WTC11 (cell line): Measurements from ENCODE around the gene HHIPL1. TPM values are rescaled to one million over a fixed set of nuclear protein-coding genes. Genes with fewer than 3 reads are reported as not detected.

ENCODE experiments used
- ATAC-seq: fragments of 200-7000 bp; cut with Tn5 transposase; 2 replicates; pipeline ENCODE4 v1.10.0; 2021; ENCODE audit warnings: mild to moderate bottlenecking, moderate library complexity
- CTCF ChIA-PET: fragments of 300-600 bp; sonication (Branson Sonifier 250); formaldehyde crosslinking; loops from one replicate; lab custom pipeline; 2021; ENCODE audit warnings: antibody characterized with exemption; lab: Charles Lee
- POLR2A ChIA-PET: fragments of 350-600 bp; sonication (Branson Sonifier 250); formaldehyde crosslinking; loops from one replicate; lab custom pipeline; 2021; ENCODE audit warnings: antibody characterized with exemption; lab: Charles Lee
- DNase-seq: peaks from one replicate; pipeline ENCODE4 v3.0.0; 2021; ENCODE audit warnings: low spot score
- H3K27ac Mint-ChIP-seq: 2 replicates; pipeline ENCODE4 v1.8.0; 2021; ENCODE audit warnings: mixed read lengths
- H3K27me3 Mint-ChIP-seq: 2 replicates; pipeline ENCODE4 v1.8.0; 2021; ENCODE audit warnings: low read depth, mild to moderate bottlenecking, moderate library complexity, mixed read lengths
- H3K36me3 Mint-ChIP-seq: 2 replicates; pipeline ENCODE4 v1.8.0; 2021; ENCODE audit warnings: mixed read lengths
- H3K4me1 Mint-ChIP-seq: 2 replicates; pipeline ENCODE4 v1.8.0; 2022; ENCODE audit warnings: mixed read lengths
- H3K4me3 Mint-ChIP-seq: 2 replicates; pipeline ENCODE4 v1.8.0; 2021; ENCODE audit warnings: mild to moderate bottlenecking, moderate library complexity, mixed read lengths
- H3K9me3 Mint-ChIP-seq: 2 replicates; pipeline ENCODE4 v1.8.0; 2021; ENCODE audit warnings: mixed read lengths
- CBFB ChIP-seq: sonication (generic); formaldehyde crosslinking; IDR thresholded peaks from 2 replicates; pipeline ENCODE4 v1.8.1; 2022; ENCODE audit warnings: mild to moderate bottlenecking, low read depth, missing genetic modification reagents
- CREM ChIP-seq: sonication (generic); formaldehyde crosslinking; IDR thresholded peaks from 2 replicates; pipeline ENCODE4 v1.8.1; 2022; ENCODE audit warnings: mild to moderate bottlenecking, missing genetic modification reagents, moderate library complexity
- FOXP1 ChIP-seq: sonication (generic); formaldehyde crosslinking; IDR thresholded peaks from 2 replicates; pipeline ENCODE4 v1.8.0; 2022; ENCODE audit warnings: missing genetic modification reagents, mild to moderate bottlenecking, moderate library complexity, borderline replicate concordance
- JUN ChIP-seq: sonication (generic); formaldehyde crosslinking; IDR thresholded peaks from 2 replicates; pipeline ENCODE4 v1.8.0; 2023; ENCODE audit warnings: mild to moderate bottlenecking, missing genetic modification reagents
- RORB ChIP-seq: fragments of 250-450 bp; sonication (Bioruptor Pico); IDR thresholded peaks from 2 replicates; pipeline ENCODE4 v1.9.0; 2021; ENCODE audit warnings: mild to moderate bottlenecking
- TEAD4 ChIP-seq: sonication (generic); formaldehyde crosslinking; IDR thresholded peaks from 2 replicates; pipeline ENCODE4 v1.8.0; 2022; ENCODE audit warnings: mild to moderate bottlenecking, missing genetic modification reagents
- TP53 ChIP-seq: sonication (generic); formaldehyde crosslinking; IDR thresholded peaks from 2 replicates; pipeline ENCODE4 v1.8.1; 2023; ENCODE audit warnings: mild to moderate bottlenecking, missing genetic modification reagents
- ZNF232 ChIP-seq: sonication (generic); formaldehyde crosslinking; IDR thresholded peaks from 2 replicates; pipeline ENCODE4 v1.8.0; 2022; ENCODE audit warnings: mild to moderate bottlenecking, missing genetic modification reagents
- ZNF281 ChIP-seq: sonication (generic); formaldehyde crosslinking; IDR thresholded peaks from 2 replicates; pipeline ENCODE4 v1.8.0; 2023; ENCODE audit warnings: mild to moderate bottlenecking, missing genetic modification reagents
- total RNA-seq: library from RNA; stranded (reverse); gene quantifications from 3 replicates; pipeline ENCODE4 v1.2.3, GENCODE V29; 2021
- TF ChIP-seq, protein P1 (sequence below): sonication (generic); formaldehyde crosslinking; IDR thresholded peaks from 2 replicates; pipeline ENCODE4 v1.8.1; 2022; ENCODE audit warnings: low read depth, missing genetic modification reagents, borderline replicate concordance
- TF ChIP-seq, protein P2 (sequence below): sonication (generic); formaldehyde crosslinking; IDR thresholded peaks from 2 replicates; pipeline ENCODE4 v1.8.1; 2022; ENCODE audit warnings: missing genetic modification reagents, borderline replicate concordance
- TF ChIP-seq, protein P3 (sequence below): sonication (generic); formaldehyde crosslinking; IDR thresholded peaks from 2 replicates; pipeline ENCODE4 v1.8.1; 2023; ENCODE audit warnings: mild to moderate bottlenecking, missing genetic modification reagents

Gene HHIPL1
- total RNA-seq, 1 experiment from 2014 or later = 1.5 TPM

- ChIA-PET CTCF (interaction anchor here (0.5 to 2.8 kb wide), 2 partner anchors 11 to 371 kb away, joined by 3 to 12 read pairs; partner anchors contain the start of gene CYP46A1), POLR2A (no interaction called here)
- Mint-ChIP-seq H3K4me1 (peaks cover 35% of the 10 kb centered on the region), H3K27me3 (peaks cover 3% of the 10 kb centered on the region; the same call in 1 of the 2 replicates), H3K9me3 (peaks cover under 1% of the 10 kb centered on the region; the same call in 1 of the 2 replicates), H3K27ac (peak overlapping the region; percentile 19; the same call in 1 of the 2 replicates), H3K4me3 (no peak overlapping the region), H3K36me3 (no peaks in the 10 kb centered on the region)
- peak; percentile 27 for ATAC-seq
- DNase-seq = no peak
- TF ChIP-seq ZNF281 (CRISPR knock-in tag) = no peak
- TF ChIP-seq CBFB (CRISPR knock-in tag) = no peak
- no peak for TF ChIP-seq CREM (CRISPR knock-in tag)
- TF ChIP-seq RORB (CRISPR knock-in tag) = no peak
- TF ChIP-seq JUN (CRISPR knock-in tag) = no peak
Measured at GRCh38 chr14:99672506-99673304, 27.8 kb downstream of the HHIPL1 start.

- Mint-ChIP-seq H3K36me3 (peaks cover 6% of the 10 kb centered on the region), H3K27ac (no peak overlapping the region), H3K27me3 (peaks cover 3% of the 10 kb centered on the region; the same call in 1 of the 2 replicates), H3K9me3 (peaks cover 8% of the 10 kb centered on the region), H3K4me3 (no peak overlapping the region), H3K4me1 (peaks cover 35% of the 10 kb centered on the region)
- TF ChIP-seq TEAD4 (CRISPR knock-in tag) (no peak), FOXP1 (no peak), TP53 (CRISPR knock-in tag) (no peak), ZNF232 (CRISPR knock-in tag) (no peak)
- TF ChIP-seq, protein P1, sequence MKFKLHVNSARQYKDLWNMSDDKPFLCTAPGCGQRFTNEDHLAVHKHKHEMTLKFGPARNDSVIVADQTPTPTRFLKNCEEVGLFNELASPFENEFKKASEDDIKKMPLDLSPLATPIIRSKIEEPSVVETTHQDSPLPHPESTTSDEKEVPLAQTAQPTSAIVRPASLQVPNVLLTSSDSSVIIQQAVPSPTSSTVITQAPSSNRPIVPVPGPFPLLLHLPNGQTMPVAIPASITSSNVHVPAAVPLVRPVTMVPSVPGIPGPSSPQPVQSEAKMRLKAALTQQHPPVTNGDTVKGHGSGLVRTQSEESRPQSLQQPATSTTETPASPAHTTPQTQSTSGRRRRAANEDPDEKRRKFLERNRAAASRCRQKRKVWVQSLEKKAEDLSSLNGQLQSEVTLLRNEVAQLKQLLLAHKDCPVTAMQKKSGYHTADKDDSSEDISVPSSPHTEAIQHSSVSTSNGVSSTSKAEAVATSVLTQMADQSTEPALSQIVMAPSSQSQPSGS (CRISPR knock-in tag) = no peak
- TF ChIP-seq, protein P2, sequence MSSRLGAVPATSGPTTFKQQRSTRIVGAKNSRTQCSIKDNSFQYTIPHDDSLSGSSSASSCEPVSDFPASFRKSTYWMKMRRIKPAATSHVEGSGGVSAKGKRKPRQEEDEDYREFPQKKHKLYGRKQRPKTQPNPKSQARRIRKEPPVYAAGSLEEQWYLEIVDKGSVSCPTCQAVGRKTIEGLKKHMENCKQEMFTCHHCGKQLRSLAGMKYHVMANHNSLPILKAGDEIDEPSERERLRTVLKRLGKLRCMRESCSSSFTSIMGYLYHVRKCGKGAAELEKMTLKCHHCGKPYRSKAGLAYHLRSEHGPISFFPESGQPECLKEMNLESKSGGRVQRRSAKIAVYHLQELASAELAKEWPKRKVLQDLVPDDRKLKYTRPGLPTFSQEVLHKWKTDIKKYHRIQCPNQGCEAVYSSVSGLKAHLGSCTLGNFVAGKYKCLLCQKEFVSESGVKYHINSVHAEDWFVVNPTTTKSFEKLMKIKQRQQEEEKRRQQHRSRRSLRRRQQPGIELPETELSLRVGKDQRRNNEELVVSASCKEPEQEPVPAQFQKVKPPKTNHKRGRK (CRISPR knock-in tag) = no peak
- TF ChIP-seq, protein P3, sequence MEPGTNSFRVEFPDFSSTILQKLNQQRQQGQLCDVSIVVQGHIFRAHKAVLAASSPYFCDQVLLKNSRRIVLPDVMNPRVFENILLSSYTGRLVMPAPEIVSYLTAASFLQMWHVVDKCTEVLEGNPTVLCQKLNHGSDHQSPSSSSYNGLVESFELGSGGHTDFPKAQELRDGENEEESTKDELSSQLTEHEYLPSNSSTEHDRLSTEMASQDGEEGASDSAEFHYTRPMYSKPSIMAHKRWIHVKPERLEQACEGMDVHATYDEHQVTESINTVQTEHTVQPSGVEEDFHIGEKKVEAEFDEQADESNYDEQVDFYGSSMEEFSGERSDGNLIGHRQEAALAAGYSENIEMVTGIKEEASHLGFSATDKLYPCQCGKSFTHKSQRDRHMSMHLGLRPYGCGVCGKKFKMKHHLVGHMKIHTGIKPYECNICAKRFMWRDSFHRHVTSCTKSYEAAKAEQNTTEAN (CRISPR knock-in tag) = no peak
- DNase-seq = no peak
- ATAC-seq = no peak
- CTCF ChIA-PET = interaction anchor here (2.8 kb wide), 1 partner anchor 11 kb away, joined by 12 read pairs; the partner anchor contains the start of gene CYP46A1
- POLR2A ChIA-PET = no interaction called here
Measured at GRCh38 chr14:99673305-99674063, 28.6 kb downstream of the HHIPL1 start.
